ENCODE data around the gene EFCAB8.

The EFCAB8 gene

GRCh38 chr20:33006776-33007375 lies 148.2 kb downstream of the EFCAB8 start:
- POLR2A ChIA-PET: no interaction called here
- no peak overlapping the region for H3K4me3 ChIP-seq (ENCODE audit: low read depth, low read length)
- TF ChIP-seq CTCF (IDR thresholded peaks at IDR 0.05; ENCODE audit: insufficient read depth, low read length, missing control alignments): no peak
- DNase-seq (ENCODE audit: low read depth, low spot score): no peak
- CTCF ChIA-PET: no interaction called here

- ChIA-PET POLR2A (no interaction called here), CTCF (no interaction called here)
- no peak for TF ChIP-seq CTCF (IDR thresholded peaks at IDR 0.05; ENCODE audit: insufficient read depth, low read length, missing control alignments)
- no peak for DNase-seq (ENCODE audit: low read depth, low spot score)
- no peak within 1 kb of the TSS for H3K4me3 ChIP-seq (ENCODE audit: low read depth, low read length)
Observed at GRCh38 chr20:33007376-33008335, 148.9 kb downstream of the EFCAB8 start, which contains the start of gene BPIFB2. BPIFB2 (plus strand) TSS chr20:33007704; CDS start chr20:33008575, 871 bp downstream.

GRCh38 chr20:33008336-33009213 lies 149.9 kb downstream of the EFCAB8 start:
- ChIA-PET CTCF (no interaction called here), POLR2A (interaction anchor here (0.6 kb wide), 2 partner anchors 104 to 252 kb away, joined by 3 read pairs; no protein-coding TSS in a partner anchor)
- no peak for DNase-seq (ENCODE audit: low read depth, low spot score)
- no peak for TF ChIP-seq CTCF (IDR thresholded peaks at IDR 0.05; ENCODE audit: insufficient read depth, low read length, missing control alignments)
- no peak overlapping the region for H3K4me3 ChIP-seq (ENCODE audit: low read depth, low read length)

- no peak for DNase-seq (ENCODE audit: low read depth, low spot score)
- CTCF ChIA-PET: no interaction called here
- TF ChIP-seq CTCF (IDR thresholded peaks at IDR 0.05; ENCODE audit: insufficient read depth, low read length, missing control alignments): no peak
- POLR2A ChIA-PET: interaction anchor here (0.6 kb wide), 2 partner anchors 105 to 252 kb away, joined by 3 read pairs; no protein-coding TSS in a partner anchor
- H3K4me3 ChIP-seq (ENCODE audit: low read depth, low read length): no peak overlapping the region
Observed at GRCh38 chr20:33009214-33010132, 150.8 kb downstream of the EFCAB8 start.

- TF ChIP-seq CTCF (IDR thresholded peaks at IDR 0.05; ENCODE audit: insufficient read depth, low read length, missing control alignments): no peak
- no peak for DNase-seq (ENCODE audit: low read depth, low spot score)
- ChIA-PET POLR2A (no interaction called here), CTCF (no interaction called here)
- H3K4me3 ChIP-seq (ENCODE audit: low read depth, low read length): no peak overlapping the region
Observed at GRCh38 chr20:33010133-33010504, 151.4 kb downstream of the EFCAB8 start.
